Smooth muscle cell of the pulmonary artery (primary cell): ENCODE data around the gene DNM3. TPM values are rescaled to one million over a fixed set of nuclear protein-coding genes. Genes with fewer than 3 reads are reported as not detected.

Source experiments
- total RNA-seq: library from RNA; depleted of rRNA; stranded (reverse); fragments of >200 nt; gene quantifications from 2 replicates; pipeline ENCODE4 v1.2.3, GENCODE V29; 2014

Gene DNM3
- 0.76 and 0.78 TPM in 2 replicates for total RNA-seq

GRCh38 chr1:171841050-171841910, at the start of gene DNM3:
TSS of gene DNM3 (plus strand) at chr1:171841498. CDS start at chr1:171841657, 159 bp downstream.

GRCh38 chr1:172420385-172420784, 579.1 kb downstream of the DNM3 start, which contains the start of gene C1orf105:
TSS of gene C1orf105 (plus strand) at chr1:172420685. CDS start at chr1:172420886, 201 bp downstream.

GRCh38 chr1:172443666-172444453, 602.6 kb downstream of the DNM3 start, which contains the start of gene PIGC:
TSS of gene PIGC (minus strand) at chr1:172444069. CDS start at chr1:172442622, 1,447 bp downstream.

Other genes starting within 250 kb of the DNM3 start
- 0.17 TPM in 1 of 2 replicates, not detected in the other for gene MYOCOS, start 219.3 kb upstream of the DNM3 start, total RNA-seq
- gene MYOC, start 188.8 kb upstream of the DNM3 start, total RNA-seq = 0.13 TPM in 1 of 2 replicates, not detected in the other
- 6.6 and 10.0 TPM in 2 replicates for gene VAMP4, start 99.4 kb upstream of the DNM3 start, total RNA-seq
- 20.5 and 24.9 TPM in 2 replicates for gene METTL13, start 59.8 kb upstream of the DNM3 start, total RNA-seq